Gastrocnemius medialis (tissue), 4 donors: ENCODE results near the gene NAA60.

Source experiments
- POLR2A ChIP-seq, 2 donors: fragments of 450-650 bp; IDR thresholded peaks; one replicate each; pipeline ENCODE4 v1.6.1; 2017; ENCODE audit warnings: antibody characterized with exemption in 2 of 2, mild to moderate bottlenecking in 2 of 2, moderate library complexity in 2 of 2
- TF ChIP-seq, protein P1 (sequence below), 5 experiments: fragments of 450-650 bp in 3 of 5; fragments of 200-600 bp in 2 of 5; sonication (generic) in 2 of 5; IDR thresholded peaks in 4 of 5; conservative IDR thresholded peaks in 1 of 5; 1 replicate in 4 of 5; 2 replicates in 1 of 5; pipeline ENCODE4 v1.5.1; 2016 to 2019; ENCODE audit warnings: antibody characterized with exemption in 5 of 5, mild to moderate bottlenecking in 3 of 5, moderate library complexity in 3 of 5

DNA sequence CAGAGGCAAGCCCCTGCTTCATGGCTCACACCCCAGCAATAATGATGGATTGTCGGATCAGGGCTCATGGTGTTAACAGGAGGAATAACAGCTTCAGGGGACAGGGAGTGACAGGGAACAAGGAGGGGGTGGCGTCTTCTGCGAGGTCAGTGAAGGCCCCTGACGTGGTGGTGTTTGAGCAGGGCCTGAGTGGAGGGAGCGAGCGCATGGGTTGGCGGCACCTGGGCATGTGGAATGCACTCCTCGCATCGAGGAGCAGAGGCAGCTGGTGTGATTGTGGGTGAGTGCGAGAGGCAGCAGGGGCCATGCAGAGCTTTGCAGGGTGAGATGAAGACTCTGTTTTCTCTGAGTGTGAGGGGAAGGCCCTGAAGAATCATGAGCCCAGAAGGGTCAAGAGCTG lies 90.6 kb downstream of the NAA60 start:
- TF ChIP-seq, protein P1, sequence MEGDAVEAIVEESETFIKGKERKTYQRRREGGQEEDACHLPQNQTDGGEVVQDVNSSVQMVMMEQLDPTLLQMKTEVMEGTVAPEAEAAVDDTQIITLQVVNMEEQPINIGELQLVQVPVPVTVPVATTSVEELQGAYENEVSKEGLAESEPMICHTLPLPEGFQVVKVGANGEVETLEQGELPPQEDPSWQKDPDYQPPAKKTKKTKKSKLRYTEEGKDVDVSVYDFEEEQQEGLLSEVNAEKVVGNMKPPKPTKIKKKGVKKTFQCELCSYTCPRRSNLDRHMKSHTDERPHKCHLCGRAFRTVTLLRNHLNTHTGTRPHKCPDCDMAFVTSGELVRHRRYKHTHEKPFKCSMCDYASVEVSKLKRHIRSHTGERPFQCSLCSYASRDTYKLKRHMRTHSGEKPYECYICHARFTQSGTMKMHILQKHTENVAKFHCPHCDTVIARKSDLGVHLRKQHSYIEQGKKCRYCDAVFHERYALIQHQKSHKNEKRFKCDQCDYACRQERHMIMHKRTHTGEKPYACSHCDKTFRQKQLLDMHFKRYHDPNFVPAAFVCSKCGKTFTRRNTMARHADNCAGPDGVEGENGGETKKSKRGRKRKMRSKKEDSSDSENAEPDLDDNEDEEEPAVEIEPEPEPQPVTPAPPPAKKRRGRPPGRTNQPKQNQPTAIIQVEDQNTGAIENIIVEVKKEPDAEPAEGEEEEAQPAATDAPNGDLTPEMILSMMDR (IDR thresholded peaks at IDR 0.05 in 4 of 5, conservative IDR thresholded peaks at IDR 0.05 in 1 of 5) = no peak
- TF ChIP-seq POLR2A (IDR thresholded peaks at IDR 0.05) = no peak
